Activated T-cell treated with anti-CD3 and anti-CD28 coated beads, Interleukin-2, amount 50 U/mL, for 48 hours (primary cell): ENCODE data around the gene KLHL2.
"Not testable (repeated sequence)": the region's sequence is repeated elsewhere in the genome, so short reads cannot be mapped to it uniquely, and the experiment has no call there.

ENCODE experiments used
- DNase-seq, 2 experiments: peaks; one replicate each; pipeline ENCODE4 v3.0.0-alpha.2; 2020

Gene KLHL2

GRCh38 chr4:165203541-165204461, 3.6 kb upstream of the KLHL2 start:
- no peak for DNase-seq

DNA sequence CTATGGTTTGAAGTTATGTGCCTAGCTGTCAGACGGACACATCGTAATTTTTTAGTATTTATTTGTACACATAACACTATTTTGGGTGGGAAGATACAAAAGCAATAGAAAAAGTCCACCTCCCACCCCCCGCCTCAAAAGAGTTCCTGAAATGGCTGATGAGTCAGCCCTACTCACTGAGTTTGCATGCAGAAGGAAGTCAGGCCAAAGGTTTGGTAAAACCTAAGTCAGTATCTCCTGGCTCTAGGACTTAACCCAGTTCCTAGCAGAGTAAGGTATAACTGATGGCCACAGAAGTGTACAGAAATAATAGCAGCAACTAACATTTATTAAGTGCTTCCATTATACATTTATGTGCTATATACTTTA, 2.9 kb upstream of the KLHL2 start:
- DNase-seq = peak in 1 of 2 experiments; percentile 38

DNA sequence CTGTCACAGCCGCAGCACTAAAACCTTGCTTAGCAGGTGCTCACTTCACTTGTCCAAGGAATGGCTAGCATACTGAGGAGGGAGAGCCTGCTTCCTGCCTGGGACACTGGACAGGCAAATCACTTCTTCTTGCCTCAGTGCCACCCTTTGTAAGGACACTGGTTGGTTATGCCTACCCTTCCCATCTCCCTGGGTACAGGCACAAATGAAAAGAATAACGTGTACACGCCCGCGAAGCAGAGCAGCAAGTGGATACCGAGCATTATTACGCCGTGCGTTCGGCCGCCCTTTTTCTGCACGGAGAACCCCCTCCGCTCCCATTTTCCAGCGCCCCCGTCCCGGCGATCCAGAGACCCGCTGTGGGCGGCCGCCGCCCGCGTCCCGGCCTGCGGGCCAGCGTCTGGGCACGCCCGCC, 338 bp upstream of the KLHL2 start:
- DNase-seq = peak in 1 of 2 experiments; percentile 61

DNA sequence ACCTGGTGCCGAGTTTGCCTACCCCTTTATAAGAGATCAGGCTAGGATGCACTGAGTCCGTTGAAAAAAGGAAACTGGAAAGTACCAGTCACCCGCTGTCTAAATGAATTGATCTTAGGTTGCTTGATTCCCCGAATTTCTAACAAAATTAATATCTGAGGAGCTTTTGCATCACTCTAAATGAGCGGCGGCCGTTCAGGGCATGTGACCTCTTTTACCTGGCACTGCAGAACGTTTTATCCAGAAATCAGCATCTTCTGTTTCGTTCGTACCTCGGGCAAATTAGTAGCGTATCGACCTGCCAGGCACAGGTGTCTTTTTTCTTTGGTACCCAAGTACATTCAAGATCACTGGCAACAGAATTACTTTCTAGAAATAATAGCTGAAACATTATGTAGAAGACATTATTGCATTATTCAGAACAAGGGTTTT, 876 bp downstream of the KLHL2 start:
- DNase-seq = no peak

GRCh38 chr4:165208741-165209388, 1.5 kb downstream of the KLHL2 start:
- DNase-seq = peak; percentile 42

DNA sequence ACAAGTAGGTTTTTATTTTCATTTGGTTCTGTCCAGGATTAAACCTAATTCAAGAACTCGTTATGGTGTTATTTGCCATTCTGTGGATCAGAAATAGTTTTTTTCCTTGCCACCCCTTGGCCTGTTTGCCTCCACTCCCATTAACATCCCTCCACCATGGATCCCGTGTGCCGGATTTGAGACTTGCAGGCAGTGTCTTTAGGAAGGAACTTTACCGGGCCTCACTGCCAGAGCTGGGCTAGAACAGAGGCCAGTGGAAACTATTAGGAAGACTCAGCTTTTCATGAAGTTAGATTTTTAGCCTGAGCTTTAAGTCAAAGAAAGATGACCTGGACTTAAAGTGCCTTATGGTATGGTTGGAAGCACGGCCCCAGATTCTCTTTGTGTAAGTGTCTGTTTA, 2.4 kb downstream of the KLHL2 start:
- no peak for DNase-seq

- DNase-seq = no peak
Observed at GRCh38 chr4:165210566-165210965, 3.2 kb downstream of the KLHL2 start.

DNA sequence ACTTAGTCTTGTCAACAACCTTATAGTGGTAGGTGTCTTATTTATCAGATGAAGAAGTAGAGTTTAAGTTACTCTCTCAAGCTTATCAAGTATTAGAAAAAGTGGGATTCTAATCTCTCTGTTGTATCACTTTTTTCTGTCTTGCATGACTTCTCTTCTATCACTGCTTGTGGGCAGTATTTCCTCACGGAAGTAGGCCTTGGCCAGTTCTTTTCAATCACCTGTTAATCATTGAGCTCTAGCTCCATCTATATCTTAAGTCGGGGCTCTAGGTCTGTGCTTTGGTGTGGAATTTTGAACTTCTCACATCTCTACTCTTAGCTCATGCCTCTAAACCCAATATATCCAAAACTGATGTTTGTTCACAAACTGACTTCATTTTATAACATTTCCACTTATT, 5.3 kb downstream of the KLHL2 start:
- not testable (repeated sequence) for DNase-seq

DNA sequence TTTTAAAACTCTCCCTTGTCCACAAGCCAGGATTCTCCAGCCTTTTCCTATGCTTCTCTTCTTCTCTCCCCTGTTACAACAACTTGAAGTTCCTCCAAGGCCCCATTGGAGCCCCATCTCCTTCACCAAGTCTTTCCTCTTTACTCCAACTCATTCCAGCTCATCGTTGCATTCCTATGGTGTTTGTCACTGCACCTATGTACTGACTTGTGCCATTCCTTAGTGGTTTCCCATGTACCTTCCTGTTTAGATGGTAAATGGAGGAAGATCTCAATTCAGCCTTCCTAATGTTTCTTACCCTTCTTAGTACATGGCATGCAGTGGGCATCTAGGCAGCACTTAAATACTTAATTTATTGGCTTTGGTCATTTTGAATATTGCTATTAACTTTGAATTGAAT, 6.0 kb downstream of the KLHL2 start:
- not testable (repeated sequence) for DNase-seq

- not testable (repeated sequence) for DNase-seq
Observed at GRCh38 chr4:165213991-165214709, 6.8 kb downstream of the KLHL2 start.

- DNase-seq = peak; percentile 46
Observed at GRCh38 chr4:165215034-165215751, 7.8 kb downstream of the KLHL2 start.

GRCh38 chr4:165215761-165216487, 8.6 kb downstream of the KLHL2 start:
- not testable (repeated sequence) for DNase-seq

- no peak for DNase-seq
Observed at GRCh38 chr4:165217325-165217724, 10.0 kb downstream of the KLHL2 start.

DNA sequence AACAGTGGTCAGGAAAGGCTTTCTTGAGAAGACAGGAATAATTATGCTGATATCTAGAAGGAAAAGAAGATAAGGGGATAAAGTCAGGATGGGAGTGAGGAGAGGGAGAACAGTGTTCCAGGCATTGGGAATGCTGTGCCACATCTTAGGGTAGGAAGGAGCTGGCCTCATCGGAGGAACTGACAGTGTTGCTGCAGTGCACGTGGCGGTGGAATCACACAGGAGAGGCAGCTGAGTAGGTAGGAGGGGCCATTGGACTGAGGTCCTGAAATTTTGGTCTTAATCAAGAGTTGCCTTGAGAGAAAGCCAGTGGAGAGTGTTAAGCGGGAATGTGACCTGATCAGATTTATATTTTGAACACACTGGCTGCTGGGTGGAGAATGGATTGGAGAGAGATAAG, 13.9 kb downstream of the KLHL2 start:
- DNase-seq = not testable (repeated sequence)

- DNase-seq = not testable (repeated sequence)
Observed at GRCh38 chr4:165221993-165222650, 14.8 kb downstream of the KLHL2 start.

DNA sequence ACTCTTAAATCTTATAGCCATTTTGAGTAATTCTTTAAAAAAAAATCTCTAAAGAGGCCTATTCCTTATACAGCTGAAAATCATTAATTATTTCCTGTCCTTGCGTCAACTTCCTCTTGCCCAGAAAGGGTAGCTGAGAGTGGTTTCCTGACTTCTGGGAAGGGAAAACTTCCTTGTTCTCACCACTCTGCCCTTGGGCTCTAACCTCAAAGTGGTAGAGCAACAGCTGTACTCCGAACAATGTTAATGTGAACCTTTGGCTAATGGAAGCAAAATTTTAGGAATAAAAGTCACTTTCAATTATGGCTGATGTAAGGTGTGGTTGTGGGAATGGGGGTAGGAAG, 15.3 kb downstream of the KLHL2 start:
- no peak for DNase-seq

GRCh38 chr4:165227401-165227800, 20.0 kb downstream of the KLHL2 start:
- DNase-seq = not testable (repeated sequence)

DNA sequence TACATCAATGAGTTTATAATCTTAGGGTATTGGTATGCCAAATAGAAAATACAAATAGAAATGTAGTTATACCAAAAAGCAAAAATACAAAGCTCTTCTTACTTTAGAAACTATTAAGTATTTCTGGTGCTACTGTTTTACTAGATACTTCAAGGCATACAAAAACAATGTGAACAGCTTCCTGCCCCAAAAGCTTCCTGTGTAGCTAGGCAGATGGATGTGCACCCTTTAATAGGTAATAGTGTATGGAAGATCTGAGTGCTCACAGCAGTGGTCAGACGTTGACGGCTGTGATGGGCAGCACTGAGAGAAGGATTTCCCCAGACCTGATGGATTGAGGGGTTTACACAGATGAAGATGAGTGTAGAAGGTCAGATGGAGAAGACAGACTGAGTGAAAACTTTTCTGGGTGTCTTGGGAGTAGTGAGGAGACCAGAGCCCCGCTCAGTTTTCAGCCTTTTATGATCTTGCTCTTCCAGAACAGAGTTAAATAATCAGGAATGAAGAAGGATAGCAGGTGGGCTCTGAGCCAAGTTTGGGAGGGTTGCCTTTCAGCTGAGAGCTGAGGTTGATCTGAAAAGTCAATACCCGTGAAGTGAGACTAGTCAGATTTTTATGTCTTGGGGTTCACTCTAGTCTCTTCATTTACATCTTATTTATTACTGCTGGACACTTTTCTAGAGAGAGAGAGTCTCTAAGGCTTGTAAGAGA, 22.3 kb downstream of the KLHL2 start:
- DNase-seq = not testable (repeated sequence)

DNA sequence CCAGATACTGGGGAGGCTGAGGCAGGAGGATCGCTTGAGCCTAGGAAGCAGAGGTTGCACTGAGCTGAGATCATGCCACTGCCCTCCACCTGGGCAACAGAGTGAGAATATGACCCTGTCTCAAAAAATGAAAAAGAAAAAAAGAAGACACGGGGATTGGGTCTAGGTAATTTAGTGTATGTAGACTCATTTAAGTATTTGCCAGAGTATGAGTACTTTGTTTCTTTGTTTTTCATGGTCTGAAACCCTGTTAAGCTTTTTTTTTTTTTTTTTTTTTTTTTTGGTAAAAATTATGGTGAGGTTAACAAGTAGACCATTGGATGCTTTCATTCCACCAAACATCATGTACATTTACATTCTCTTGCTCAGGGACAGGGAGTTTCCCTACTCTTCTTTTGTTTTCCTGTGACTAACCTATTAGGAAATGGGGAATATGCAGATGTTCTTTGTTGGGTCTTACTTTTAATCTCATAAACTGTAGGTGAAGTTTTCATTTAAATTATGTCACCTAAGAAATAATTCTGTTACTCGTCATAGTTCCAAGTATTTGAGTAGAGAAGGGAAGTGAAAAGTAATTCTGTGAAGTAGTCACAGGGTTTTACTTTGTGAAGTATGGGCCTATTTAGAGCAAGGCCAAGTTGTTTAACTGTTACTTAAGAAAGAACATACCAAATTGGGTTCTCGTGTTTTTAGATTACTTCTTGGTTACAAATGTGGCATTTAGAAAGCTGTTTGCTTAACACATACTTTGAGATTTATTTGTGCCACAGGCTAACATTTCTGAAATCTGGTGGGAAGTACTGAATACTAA, 25.5 kb downstream of the KLHL2 start:
- DNase-seq = not testable (repeated sequence)

DNA sequence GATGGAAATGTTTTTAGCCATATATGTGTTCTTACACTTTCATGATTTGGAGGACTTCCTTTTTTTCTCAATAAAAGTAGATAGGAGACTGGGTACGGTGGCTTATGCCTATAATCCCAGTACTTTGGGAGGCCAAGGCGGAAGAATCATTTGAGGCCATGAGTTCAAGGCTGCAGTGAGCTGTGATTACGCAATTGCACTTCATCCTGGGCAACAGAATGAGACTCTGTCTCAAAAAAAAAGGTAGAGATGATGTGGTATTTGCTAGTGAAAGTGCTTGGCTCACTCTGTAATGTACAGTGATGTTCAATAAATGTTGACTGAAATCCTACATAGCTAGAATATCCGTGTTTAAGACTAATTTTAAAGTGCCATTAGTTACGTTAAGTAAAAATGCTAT, 27.4 kb downstream of the KLHL2 start:
- no peak for DNase-seq
